Spleen (tissue), 11 donors: ENCODE data around the gene MAP3K14. TPM values are rescaled to one million over a fixed set of nuclear protein-coding genes. Genes with fewer than 3 reads are reported as not detected.
A peak's percentile ranks its signal among the peaks of the same experiment; 100 is the strongest.

ENCODE experiments used
- DNase-seq: peaks from one replicate; pipeline ENCODE4 v3.0.0-alpha.2; 2020
- H3K27ac ChIP-seq, 8 donors: fragments of 200-600 bp; sonication (generic) in 7 of 8; 1 replicate in 4 of 8; 2 replicates in 4 of 8; pipeline versions ENCODE4 v1.5.0 to v1.8.0; 2016 to 2021; ENCODE audit warnings: inconsistent platforms in 4 of 8, mild to moderate bottlenecking in 4 of 8, moderate library complexity in 1 of 8
- H3K27me3 ChIP-seq, 7 donors: fragments of 200-600 bp; sonication (generic) in 6 of 7; replicated peaks in 1 of 7; 1 replicate in 4 of 7; 2 replicates in 3 of 7; pipeline versions ENCODE4 v1.5.0 to v1.8.0; 2016 to 2021; ENCODE audit warnings: inconsistent platforms in 3 of 7, mild to moderate bottlenecking in 1 of 7
- H3K36me3 ChIP-seq, 6 donors: fragments of 200-600 bp; sonication (generic) in 5 of 6; 1 replicate in 4 of 6; 2 replicates in 2 of 6; pipeline versions ENCODE4 v1.5.0 to v1.8.0; 2016 to 2021; ENCODE audit warnings: inconsistent platforms in 2 of 6
- H3K4me1 ChIP-seq, 6 donors: fragments of 200-600 bp; sonication (generic) in 5 of 6; 1 replicate in 3 of 6; 2 replicates in 3 of 6; pipeline versions ENCODE4 v1.5.0 to v1.8.0; 2016 to 2021; ENCODE audit warnings: inconsistent platforms in 3 of 6
- H3K4me3 ChIP-seq, 8 donors: fragments of 200-600 bp; sonication (generic) in 7 of 8; 1 replicate in 4 of 8; 2 replicates in 4 of 8; pipeline versions ENCODE4 v1.5.0 to v1.8.0; 2016 to 2021; ENCODE audit warnings: inconsistent platforms in 4 of 8, mild to moderate bottlenecking in 4 of 8, moderate library complexity in 2 of 8
- H3K9me3 ChIP-seq, 8 donors: fragments of 200-600 bp; sonication (generic) in 7 of 8; 1 replicate in 4 of 8; 2 replicates in 4 of 8; pipeline versions ENCODE4 v1.5.0 to v1.8.0; 2016 to 2021; ENCODE audit warnings: inconsistent platforms in 4 of 8
- CTCF ChIP-seq, 11 experiments: fragments of 200-600 bp in 7 of 11; fragments of 450-650 bp in 4 of 11; sonication (generic) in 4 of 11; IDR thresholded peaks in 8 of 11; conservative IDR thresholded peaks in 3 of 11; 1 replicate in 7 of 11; 2 replicates in 4 of 11; pipeline versions ENCODE4 v1.4.0 to v1.8.0; 2016 to 2021; ENCODE audit warnings: antibody characterized with exemption in 11 of 11, inconsistent platforms in 4 of 11, mild to moderate bottlenecking in 1 of 11
- POLR2A ChIP-seq, 3 donors: fragments of 450-650 bp; IDR thresholded peaks; one replicate each; pipeline ENCODE4 v1.5.1; 2017; ENCODE audit warnings: antibody characterized with exemption in 3 of 3, mild to moderate bottlenecking in 1 of 3
- POLR2AphosphoS5 ChIP-seq, 3 donors: sonication (generic); formaldehyde crosslinking; IDR thresholded peaks; one replicate each; pipeline ENCODE4 v1.5.1; 2017; ENCODE audit warnings: antibody characterized with exemption in 3 of 3
- WGBS, 5 donors: extraction: QIAGEN DNeasy Blood & Tissue Kit in 3 of 5; methylation state at CpG; one replicate each; pipeline versions ENCODE4 v1.1.5 to v1.1.7; 2013 to 2018; 5-methylcytosine and 5-hydroxymethylcytosine counted together
- intact Hi-C: fragments of 100-400 bp; cut with DNase I; formaldehyde crosslinking; loops from one replicate; pipeline ENCODE4 v1.15.0; 2023; ENCODE audit warnings: low total_unique reads
- polyA plus RNA-seq, 3 donors: library from polyadenylated mRNA; stranded (reverse); fragments of 200-250 nt; gene quantifications; one replicate each; pipeline ENCODE4 v1.2.1, GENCODE V29; 2013
- total RNA-seq, 7 donors: library from RNA; depleted of rRNA in 3 of 7; stranded (reverse); fragments of >200 nt in 3 of 7; fragmentation: NEBNext Ultra II Directional in 4 of 7; extraction: Animal tissue kit (Norgen Biotek cat#: 25700) in 4 of 7; gene quantifications; one replicate each; pipeline versions ENCODE4 v1.1.0 to v1.2.1, GENCODE V29; 2016 to 2021
- donor health status: healthy with polysubstance abuse.
- donor health status: DM: no; HTN: no; CAD: no; lungs with moderate emphysema.
- donor health status: DM: no; HTN: no; CAD: no.
- donor health status: Bipolar disorder and iron deficiency.
- donor health status: healthy.
- donor health status: DM: no; HTN: no; CAD: no.
- donor health status: DM: yes; HTN: yes; CAD: no.

MAP3K14 gene
- total and polyA plus RNA-seq, 10 donors = 17.3 to 36.3 (median 28.0) TPM

- H3K36me3 ChIP-seq = peaks cover 2 to 59% (median 49%) of the 10 kb centered on the region in 6 donors
Observed at GRCh38 chr17:45263477-45263860, 53.4 kb downstream of the MAP3K14 start.

GRCh38 chr17:45262516-45263476 is 54.0 kb downstream of the MAP3K14 start:
- WGBS, 5 donors = 59 to 72% (median 67%) methylated on average over 18 of the region's 18 CpGs
- DNase-seq = peak; percentile 68
- peaks cover 2 to 52% (median 42%) of the 10 kb centered on the region in 6 donors for H3K36me3 ChIP-seq
- peak overlapping the region in 7 of 8 donors; percentile 53 to 87 (median 76) for H3K27ac ChIP-seq
- H3K27me3 ChIP-seq = no peaks in the 10 kb centered on the region
- H3K4me1 ChIP-seq = peaks cover 0 to 36% (median 22%) of the 10 kb centered on the region in 6 donors
- intact Hi-C loops = no loop called here
- TF ChIP-seq POLR2AphosphoS5 (IDR thresholded peaks at IDR 0.05) = no peak
- no peak for TF ChIP-seq CTCF (IDR thresholded peaks at IDR 0.05 in 8 of 11, conservative IDR thresholded peaks at IDR 0.05 in 3 of 11)
- no peak for TF ChIP-seq POLR2A (IDR thresholded peaks at IDR 0.05)
- H3K4me3 ChIP-seq = peak overlapping the region; percentile 57 to 88 (median 70)
- H3K9me3 ChIP-seq = no peaks in the 10 kb centered on the region

More at GRCh38 chr17:45263477-45263860, 53.4 kb downstream of the MAP3K14 start:
- TF ChIP-seq POLR2AphosphoS5 (IDR thresholded peaks at IDR 0.05) = peak; percentile 23 to 53 (median 33)
- no peak for TF ChIP-seq CTCF (IDR thresholded peaks at IDR 0.05 in 8 of 11, conservative IDR thresholded peaks at IDR 0.05 in 3 of 11)
- no peaks in the 10 kb centered on the region for H3K9me3 ChIP-seq
- peaks cover 0 to 35% (median 22%) of the 10 kb centered on the region in 6 donors for H3K4me1 ChIP-seq
- H3K27me3 ChIP-seq = no peaks in the 10 kb centered on the region
- intact Hi-C loops = no loop called here
- H3K4me3 ChIP-seq = no peak overlapping the region
- no peak for DNase-seq
- 82 to 94% (median 85%) methylated on average over 7 of the region's 7 CpGs for WGBS, 5 donors
- H3K27ac ChIP-seq = peak overlapping the region in 2 of 8 donors; percentile 87

DNA sequence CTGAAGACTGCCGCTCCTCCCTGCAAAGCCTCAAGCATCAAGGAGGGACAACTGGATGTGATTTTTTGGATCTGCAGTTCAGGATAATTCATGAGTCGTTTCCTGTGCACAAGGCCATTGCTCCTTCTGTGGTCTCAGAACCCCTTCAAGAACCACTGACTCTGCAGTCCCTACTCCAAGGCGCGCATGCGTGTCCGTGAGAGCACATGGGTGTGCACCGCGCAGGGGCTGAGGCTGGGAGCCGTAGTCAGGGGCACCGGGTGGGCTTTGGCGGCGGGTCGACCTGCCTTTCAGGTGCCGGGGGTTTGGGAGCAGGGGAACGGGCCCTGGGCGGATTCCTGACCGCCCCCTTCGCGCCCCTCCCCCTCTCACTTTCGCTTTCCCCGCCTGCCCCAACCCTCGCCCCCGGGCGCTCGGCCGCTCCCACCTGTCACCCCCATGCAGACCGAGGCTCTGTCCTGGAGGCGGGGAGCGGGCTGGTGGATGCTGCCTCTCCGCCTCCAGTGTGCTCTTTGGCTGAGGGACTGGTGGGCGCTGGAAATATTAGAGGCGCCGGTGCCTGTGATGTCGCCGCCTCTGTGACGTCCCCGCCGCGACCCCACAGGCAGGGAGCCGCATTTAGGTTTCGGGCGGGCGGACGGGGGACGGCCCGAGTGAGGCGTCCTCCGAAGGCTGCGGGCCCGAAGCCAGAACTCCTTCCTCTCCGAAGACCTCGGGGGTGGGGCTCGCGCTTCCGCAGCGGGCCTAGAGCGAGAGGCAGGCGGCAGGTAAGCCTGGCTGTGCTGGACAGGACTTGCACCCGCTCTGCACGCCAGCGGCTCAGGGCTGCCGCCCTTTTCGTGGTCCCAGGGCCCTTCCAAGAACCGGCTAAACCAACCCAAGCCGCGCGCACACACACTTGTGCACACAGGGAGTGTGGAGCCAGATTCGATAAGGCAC is 55.0 kb downstream of the MAP3K14 start, which contains the start of gene SPATA32:
SPATA32 (minus strand) TSS at position 518 of the 939 bp plus-strand sequence; CDS start at position 440, 78 bp downstream.
- peaks cover 0 to 43% (median 33%) of the 10 kb centered on the region in 6 donors for H3K36me3 ChIP-seq
- no peaks in the 10 kb centered on the region for H3K9me3 ChIP-seq
- peak within 1 kb of the TSS; percentile 57 to 88 (median 70) for H3K4me3 ChIP-seq
- intact Hi-C loops = no loop called here
- TF ChIP-seq CTCF (IDR thresholded peaks at IDR 0.05 in 8 of 11, conservative IDR thresholded peaks at IDR 0.05 in 3 of 11) (no peak), POLR2AphosphoS5 (IDR thresholded peaks at IDR 0.05) (peak; percentile 46 to 84 (median 63))
- WGBS, 5 donors = 2 to 4% (median 3%) methylated on average over 25 to 68 of the region's 68 CpGs
- peak within 1 kb of the TSS; percentile 53 to 87 (median 75) for H3K27ac ChIP-seq
- H3K4me1 ChIP-seq = peaks cover 0 to 36% (median 24%) of the 10 kb centered on the region in 6 donors
- DNase-seq = peak; percentile 95
- H3K27me3 ChIP-seq = no peaks in the 10 kb centered on the region
